ENCODE data around the gene SLC2A11.

DNA sequence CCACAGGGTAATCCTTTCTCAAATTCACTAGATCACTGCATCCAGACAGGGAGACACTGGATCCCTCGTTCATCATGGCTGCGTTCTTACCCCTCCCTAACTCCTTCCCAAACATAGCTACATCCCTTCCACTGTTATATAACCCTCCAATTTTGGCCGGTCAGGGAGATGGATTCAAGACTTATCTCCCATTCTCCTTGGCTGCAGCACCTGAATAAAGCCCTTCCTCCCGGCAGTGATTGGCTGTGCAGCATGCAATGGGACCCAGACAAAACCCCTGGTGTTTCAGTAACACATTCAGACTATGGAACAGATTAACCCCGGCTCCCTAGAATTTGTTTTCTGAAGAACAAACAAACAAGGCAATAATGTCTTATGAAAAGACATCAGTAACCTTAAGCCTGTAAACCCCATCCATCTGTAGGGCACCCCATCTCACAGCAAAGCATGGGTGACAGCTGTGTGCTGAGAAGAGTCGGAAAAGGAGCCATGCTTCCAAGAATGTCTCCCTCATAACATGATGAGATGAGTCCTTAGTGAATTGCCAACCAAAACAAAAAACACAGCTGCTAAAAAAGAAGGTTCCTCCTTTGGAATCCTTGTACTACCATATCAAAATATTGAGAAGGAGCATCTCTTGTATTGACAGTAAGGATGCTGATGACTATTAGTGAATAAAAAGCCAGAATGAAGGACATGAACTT is 41.5 kb downstream of the SLC2A11 start:
- TF ChIP-seq, protein P1, sequence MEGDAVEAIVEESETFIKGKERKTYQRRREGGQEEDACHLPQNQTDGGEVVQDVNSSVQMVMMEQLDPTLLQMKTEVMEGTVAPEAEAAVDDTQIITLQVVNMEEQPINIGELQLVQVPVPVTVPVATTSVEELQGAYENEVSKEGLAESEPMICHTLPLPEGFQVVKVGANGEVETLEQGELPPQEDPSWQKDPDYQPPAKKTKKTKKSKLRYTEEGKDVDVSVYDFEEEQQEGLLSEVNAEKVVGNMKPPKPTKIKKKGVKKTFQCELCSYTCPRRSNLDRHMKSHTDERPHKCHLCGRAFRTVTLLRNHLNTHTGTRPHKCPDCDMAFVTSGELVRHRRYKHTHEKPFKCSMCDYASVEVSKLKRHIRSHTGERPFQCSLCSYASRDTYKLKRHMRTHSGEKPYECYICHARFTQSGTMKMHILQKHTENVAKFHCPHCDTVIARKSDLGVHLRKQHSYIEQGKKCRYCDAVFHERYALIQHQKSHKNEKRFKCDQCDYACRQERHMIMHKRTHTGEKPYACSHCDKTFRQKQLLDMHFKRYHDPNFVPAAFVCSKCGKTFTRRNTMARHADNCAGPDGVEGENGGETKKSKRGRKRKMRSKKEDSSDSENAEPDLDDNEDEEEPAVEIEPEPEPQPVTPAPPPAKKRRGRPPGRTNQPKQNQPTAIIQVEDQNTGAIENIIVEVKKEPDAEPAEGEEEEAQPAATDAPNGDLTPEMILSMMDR (IDR thresholded peaks at IDR 0.05; ENCODE audit: insufficient read depth, low read length), result no peak
- TF ChIP-seq GABPA (IDR thresholded peaks at IDR 0.05; ENCODE audit: low read depth) (no peak), POLR2AphosphoS5 (IDR thresholded peaks at IDR 0.05; ENCODE audit: low read depth) (no peak), SPI1 (IDR thresholded peaks at IDR 0.05; ENCODE audit: borderline replicate concordance, low read depth) (no peak)
- TF ChIP-seq, protein P2, sequence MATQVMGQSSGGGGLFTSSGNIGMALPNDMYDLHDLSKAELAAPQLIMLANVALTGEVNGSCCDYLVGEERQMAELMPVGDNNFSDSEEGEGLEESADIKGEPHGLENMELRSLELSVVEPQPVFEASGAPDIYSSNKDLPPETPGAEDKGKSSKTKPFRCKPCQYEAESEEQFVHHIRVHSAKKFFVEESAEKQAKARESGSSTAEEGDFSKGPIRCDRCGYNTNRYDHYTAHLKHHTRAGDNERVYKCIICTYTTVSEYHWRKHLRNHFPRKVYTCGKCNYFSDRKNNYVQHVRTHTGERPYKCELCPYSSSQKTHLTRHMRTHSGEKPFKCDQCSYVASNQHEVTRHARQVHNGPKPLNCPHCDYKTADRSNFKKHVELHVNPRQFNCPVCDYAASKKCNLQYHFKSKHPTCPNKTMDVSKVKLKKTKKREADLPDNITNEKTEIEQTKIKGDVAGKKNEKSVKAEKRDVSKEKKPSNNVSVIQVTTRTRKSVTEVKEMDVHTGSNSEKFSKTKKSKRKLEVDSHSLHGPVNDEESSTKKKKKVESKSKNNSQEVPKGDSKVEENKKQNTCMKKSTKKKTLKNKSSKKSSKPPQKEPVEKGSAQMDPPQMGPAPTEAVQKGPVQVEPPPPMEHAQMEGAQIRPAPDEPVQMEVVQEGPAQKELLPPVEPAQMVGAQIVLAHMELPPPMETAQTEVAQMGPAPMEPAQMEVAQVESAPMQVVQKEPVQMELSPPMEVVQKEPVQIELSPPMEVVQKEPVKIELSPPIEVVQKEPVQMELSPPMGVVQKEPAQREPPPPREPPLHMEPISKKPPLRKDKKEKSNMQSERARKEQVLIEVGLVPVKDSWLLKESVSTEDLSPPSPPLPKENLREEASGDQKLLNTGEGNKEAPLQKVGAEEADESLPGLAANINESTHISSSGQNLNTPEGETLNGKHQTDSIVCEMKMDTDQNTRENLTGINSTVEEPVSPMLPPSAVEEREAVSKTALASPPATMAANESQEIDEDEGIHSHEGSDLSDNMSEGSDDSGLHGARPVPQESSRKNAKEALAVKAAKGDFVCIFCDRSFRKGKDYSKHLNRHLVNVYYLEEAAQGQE (IDR thresholded peaks at IDR 0.05; ENCODE audit: insufficient replicate concordance, low read depth), result no peak
